Suprapubic skin (tissue), 4 donors: ENCODE results near the gene SNRPB.

Source experiments
- CTCF ChIP-seq, 2 donors: fragments of 200-600 bp in 1 of 2; fragments of 450-650 bp in 1 of 2; sonication (generic) in 1 of 2; IDR thresholded peaks; one replicate each; pipeline ENCODE4 v1.5.1; 2016 to 2019; ENCODE audit warnings: antibody characterized with exemption in 2 of 2, mild to moderate bottlenecking in 1 of 2, moderate library complexity in 1 of 2
- EP300 ChIP-seq: sonication (generic); formaldehyde crosslinking; IDR thresholded peaks from one replicate; pipeline ENCODE4 v1.6.1; 2017; ENCODE audit warnings: antibody characterized with exemption
- POLR2A ChIP-seq, 2 donors: fragments of 450-650 bp; IDR thresholded peaks; one replicate each; pipeline ENCODE4 v1.6.1; 2017; ENCODE audit warnings: antibody characterized with exemption in 2 of 2, mild to moderate bottlenecking in 2 of 2, moderate library complexity in 2 of 2
- POLR2AphosphoS5 ChIP-seq, 3 donors: sonication (generic); formaldehyde crosslinking; IDR thresholded peaks; one replicate each; pipeline ENCODE4 v1.6.1; 2017; ENCODE audit warnings: antibody characterized with exemption in 3 of 3

GRCh38 chr20:2459981-2460751 is 10.4 kb downstream of the SNRPB start:
- TF ChIP-seq CTCF (IDR thresholded peaks at IDR 0.05) (no peak), EP300 (no peak), POLR2A (IDR thresholded peaks at IDR 0.05) (no peak), POLR2AphosphoS5 (IDR thresholded peaks at IDR 0.05) (no peak)
